Measurements from ENCODE around the gene GNB1L.

Gene GNB1L

GRCh38 chr22:19863571-19863970 lies 8.9 kb upstream of the GNB1L start:
- no peak for DNase-seq (ENCODE audit: low spot score)

- DNase-seq (ENCODE audit: low spot score), result no peak
These were observed 8.1 kb upstream of the GNB1L start for GRCh38 chr22:19862619-19863246.

DNA sequence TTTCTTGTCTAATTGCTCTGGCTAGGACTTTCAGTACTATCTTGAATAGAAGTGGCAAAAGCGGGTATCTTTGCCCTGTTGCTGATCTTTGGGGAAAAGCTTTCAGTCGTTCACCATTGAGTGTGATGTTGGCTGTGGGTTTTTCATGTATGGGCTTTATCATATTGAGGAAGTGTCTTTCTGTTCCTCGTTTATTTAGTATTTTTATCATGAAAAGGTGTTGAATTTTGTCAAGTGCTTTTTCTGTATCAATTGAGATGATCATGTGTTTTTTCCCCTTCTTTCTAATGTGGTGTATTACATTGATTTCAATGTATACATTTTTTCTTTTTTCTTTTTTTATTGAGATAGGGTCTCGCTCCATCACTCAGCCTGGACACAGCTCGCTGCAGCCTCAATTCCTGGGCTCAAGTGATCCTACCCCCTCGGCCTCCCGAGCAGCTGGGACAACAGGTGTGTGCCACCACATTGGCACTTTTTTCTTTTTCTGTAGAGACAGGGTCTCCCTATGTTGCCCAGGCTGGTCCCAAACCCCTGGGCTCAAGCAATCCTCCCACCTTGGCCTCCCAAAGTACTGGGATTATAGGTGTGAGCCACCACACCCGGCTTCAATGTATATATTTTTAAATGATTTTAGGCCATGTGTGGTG lies 5.3 kb upstream of the GNB1L start:
- DNase-seq (ENCODE audit: low spot score), result no peak

DNA sequence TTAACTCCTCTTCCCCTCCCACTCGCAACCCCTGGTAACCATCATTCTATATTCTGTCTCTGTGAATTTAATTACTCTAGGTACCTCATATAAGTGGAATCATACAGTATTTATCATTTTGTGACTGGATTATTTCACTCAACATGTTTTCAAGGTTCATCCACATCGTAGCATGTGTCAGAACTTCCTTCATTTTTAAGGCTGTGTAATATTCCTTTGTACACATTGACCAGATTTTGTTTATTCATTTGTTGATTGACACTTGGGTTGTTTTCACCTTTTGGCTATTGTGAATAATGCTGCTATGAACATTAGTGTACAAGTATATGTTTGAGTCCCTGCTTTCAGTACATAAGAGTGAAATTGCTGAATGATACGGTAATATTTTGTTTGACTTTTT lies 2.7 kb upstream of the GNB1L start:
- no peak for DNase-seq (ENCODE audit: low spot score)

- DNase-seq (ENCODE audit: low spot score), result peak; percentile 60
These were observed 1.1 kb upstream of the GNB1L start for GRCh38 chr22:19855504-19856409.

DNA sequence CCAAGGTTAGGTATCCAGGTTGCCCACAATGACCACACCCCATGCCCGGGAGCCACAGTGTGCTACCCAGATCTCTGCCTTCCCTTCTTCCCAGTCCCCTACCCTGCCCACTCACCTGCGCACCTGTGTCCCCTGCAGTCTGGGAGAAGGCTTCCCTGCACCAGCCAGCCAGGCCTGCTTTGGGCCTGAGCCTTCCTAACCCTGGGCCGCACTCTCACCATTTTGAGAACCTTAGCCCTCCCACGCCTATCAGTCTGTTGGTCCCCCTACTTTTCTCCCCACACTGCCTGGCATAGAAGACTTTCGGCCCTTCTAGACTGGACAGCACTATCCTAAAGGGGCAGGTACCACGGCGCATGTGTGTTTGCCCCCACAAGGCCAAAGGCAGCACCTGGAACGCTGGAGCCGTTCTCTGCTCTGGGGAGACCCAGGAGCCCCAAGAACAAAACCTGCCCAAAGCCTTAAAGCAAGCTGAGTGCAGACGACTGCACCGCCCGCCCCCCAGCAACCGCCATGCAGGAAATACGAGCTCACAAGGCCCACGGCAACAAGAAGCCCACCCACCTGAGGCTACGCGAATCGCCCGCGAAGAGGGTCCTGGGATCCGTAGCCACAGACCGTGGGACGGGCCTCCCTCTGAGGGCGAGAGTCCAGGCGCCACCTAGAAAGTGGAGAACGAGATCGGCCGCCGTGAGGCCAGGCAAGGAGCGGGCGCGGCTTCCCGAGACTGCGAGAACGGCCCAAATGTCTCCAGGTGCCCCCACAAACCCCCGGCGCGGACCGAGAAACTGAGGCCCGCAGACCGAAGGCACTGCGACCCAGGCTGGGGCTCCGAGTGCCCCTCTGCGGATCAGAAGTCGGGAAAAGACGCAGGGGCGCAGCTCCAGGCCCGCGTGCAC lies 546 bp downstream of the GNB1L start:
- no peak for DNase-seq (ENCODE audit: low spot score)

DNA sequence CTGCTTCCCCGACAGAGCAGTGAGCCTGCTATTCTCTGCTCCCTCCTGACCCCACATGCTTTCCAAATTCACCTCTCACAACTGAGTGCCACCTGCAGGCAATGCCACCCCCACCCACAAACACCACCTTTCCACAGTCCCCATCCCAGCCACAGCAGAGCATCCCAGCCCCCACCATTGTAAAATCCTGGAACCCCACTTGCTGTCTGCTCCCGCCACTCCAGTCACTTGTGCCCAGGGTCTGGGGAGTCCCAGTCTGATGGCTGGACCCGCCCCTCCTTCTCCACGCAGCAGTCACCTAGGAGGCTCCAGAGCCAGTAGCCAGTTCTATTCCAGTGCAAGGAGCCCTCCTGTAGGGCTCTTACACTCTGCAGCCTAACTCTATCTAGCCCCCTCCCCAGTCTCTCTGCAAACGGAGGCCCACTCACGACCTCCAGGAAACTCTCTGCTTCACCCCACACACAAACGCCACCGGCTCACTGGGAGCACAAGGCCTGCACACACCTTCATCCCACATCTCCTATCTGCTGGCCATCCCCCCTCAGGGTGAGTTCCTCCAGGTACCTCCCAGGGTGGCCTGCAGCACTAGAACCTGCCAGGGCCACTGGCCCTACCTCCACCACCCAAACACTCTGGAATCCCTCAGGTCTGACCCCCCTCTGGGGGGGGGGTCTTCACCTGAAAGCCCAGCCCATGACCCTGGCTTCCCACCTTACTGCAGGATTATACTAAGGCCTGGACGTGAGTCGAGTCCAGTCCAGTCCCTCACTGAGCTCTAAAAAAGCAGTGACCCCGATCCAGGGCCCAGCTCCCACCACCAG lies 1.4 kb downstream of the GNB1L start:
- no peak for DNase-seq (ENCODE audit: low spot score)

GRCh38 chr22:19852177-19852781 lies 2.4 kb downstream of the GNB1L start:
- no peak for DNase-seq (ENCODE audit: low spot score)

GRCh38 chr22:19851291-19852176 lies 3.1 kb downstream of the GNB1L start:
- DNase-seq (ENCODE audit: low spot score), result no peak

DNA sequence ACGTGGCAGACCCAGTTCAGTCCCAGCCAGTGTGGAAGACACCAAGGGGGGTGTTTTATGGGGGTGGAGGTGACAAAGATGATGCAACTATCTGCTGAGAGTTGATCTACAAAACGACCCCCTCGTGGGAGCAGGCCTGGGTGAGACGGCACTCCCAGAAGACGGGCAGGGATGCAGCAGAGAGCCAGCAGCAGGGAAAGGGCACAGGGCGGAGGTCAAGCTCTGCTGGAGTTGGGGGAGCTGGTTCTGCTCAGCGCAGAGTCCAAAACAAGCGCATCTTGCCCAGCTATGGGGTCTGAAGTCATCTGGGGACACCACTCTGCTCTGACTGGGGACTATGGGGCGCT lies 3.9 kb downstream of the GNB1L start:
- DNase-seq (ENCODE audit: low spot score), result no peak

- DNase-seq (ENCODE audit: low spot score), result no peak
These were observed 4.6 kb downstream of the GNB1L start for GRCh38 chr22:19849835-19850762.

- DNase-seq (ENCODE audit: low spot score), result peak; percentile 30
These were observed 6.1 kb downstream of the GNB1L start for GRCh38 chr22:19848298-19849224.

- DNase-seq (ENCODE audit: low spot score), result no peak
These were observed 7.4 kb downstream of the GNB1L start for GRCh38 chr22:19847345-19847632.

DNA sequence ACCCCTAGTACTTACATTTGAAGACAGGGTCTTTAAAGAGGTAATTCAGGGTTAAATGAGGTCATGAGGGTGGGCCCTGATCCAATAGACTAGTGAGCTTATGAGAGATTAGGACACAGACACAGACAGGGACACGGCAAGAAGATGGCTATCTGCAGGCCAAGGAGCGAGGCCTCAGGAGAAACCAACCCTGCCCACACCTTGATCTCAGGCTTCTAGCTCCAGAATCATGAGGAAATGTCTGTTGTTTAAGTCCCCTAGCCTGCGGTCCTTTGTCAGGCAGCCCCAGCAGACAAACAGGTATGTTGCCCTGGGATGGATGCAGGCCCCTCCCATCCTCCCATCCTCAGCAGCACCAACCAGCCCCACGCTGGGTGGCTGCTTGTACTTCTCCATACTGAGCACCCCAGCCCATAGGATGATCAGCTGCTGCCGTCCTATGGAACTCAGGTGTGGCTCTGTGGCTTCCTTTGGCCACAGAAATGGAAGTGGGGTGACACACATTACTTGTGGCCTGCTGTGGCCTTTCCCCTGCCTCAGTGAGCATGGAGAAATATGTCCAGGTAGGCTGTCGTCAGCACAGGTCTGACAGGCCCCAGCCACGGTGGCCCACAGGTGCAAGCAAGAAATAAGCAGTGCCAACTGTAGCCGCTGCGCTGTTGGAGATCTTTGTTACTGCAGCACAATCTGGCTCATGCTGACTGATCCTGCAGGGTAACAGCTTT lies 7.9 kb downstream of the GNB1L start:
- no peak for DNase-seq (ENCODE audit: low spot score)

- no peak for DNase-seq (ENCODE audit: low spot score)
These were observed 9.5 kb downstream of the GNB1L start for GRCh38 chr22:19845054-19845722.

DNA sequence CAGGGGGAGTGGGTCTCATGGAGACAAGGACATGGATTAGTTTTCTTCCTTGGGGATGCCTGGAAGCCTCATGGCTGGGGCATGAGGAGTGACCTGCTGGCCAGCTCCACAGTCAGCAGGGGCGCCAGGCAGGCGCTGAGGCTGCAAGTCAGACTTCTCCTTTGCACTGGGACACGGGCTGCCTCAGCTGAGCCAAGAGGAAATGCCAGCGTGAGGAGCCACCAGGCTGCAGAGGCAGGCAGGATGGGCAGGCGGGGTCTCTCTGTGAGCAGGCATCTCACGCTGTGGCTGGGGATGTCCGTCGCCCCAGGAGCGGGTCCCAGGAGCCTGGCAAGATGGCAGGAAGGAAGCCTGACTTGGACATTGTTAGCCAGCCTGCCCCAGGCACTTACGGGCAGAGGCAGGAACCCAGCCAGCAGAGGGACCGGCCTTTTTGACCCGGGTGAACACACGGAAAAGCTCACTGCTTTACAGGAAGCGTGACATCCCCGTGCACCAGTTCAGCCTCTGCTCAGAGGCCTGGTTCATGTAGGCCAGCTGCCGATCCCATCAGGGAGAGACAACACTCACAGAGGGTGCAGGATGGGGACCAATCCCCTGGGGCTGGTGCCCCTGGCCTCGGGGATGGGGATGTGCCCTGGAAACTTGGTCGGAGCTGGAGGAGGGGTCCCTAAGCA lies 10.2 kb downstream of the GNB1L start:
- no peak for DNase-seq (ENCODE audit: low spot score)

Measured in LoVo (cell line).